Uterus (tissue), 4 donors: ENCODE measurements around the gene ZBTB7C. TPM values are rescaled to one million over a fixed set of nuclear protein-coding genes. Genes with fewer than 3 reads are reported as not detected.

Experiments
- DNase-seq, 2 donors: peaks; one replicate each; pipeline ENCODE4 v3.0.0-alpha.2; 2019 to 2020
- H3K27ac ChIP-seq, 2 donors: fragments of 200-600 bp; sonication (generic); 1 replicate in 1 of 2; 2 replicates in 1 of 2; pipeline ENCODE4 v1.5.1; 2016 to 2018
- H3K27me3 ChIP-seq, 2 donors: fragments of 200-600 bp; sonication (generic); one replicate each; pipeline ENCODE4 v1.5.1; 2018 to 2019; ENCODE audit warnings: control low read depth in 1 of 2
- H3K36me3 ChIP-seq, 2 donors: fragments of 200-600 bp; sonication (generic); one replicate each; pipeline ENCODE4 v1.5.1; 2019; ENCODE audit warnings: control low read depth in 1 of 2
- H3K4me1 ChIP-seq, 2 donors: fragments of 200-600 bp; sonication (generic); one replicate each; pipeline ENCODE4 v1.5.1; 2018 to 2019; ENCODE audit warnings: control low read depth in 1 of 2
- H3K4me3 ChIP-seq, 2 donors: fragments of 200-600 bp; sonication (generic); 1 replicate in 1 of 2; 2 replicates in 1 of 2; pipeline ENCODE4 v1.5.1; 2018 to 2019; ENCODE audit warnings: mild to moderate bottlenecking in 1 of 2
- H3K9me3 ChIP-seq, 2 donors: fragments of 200-600 bp; sonication (generic); one replicate each; pipeline ENCODE4 v1.5.1; 2019; ENCODE audit warnings: control low read depth in 1 of 2
- POLR2A ChIP-seq, 2 donors: fragments of 450-650 bp; IDR thresholded peaks; one replicate each; pipeline ENCODE4 v1.6.1; 2016; ENCODE audit warnings: antibody characterized with exemption in 2 of 2, mild to moderate bottlenecking in 1 of 2, moderate library complexity in 1 of 2
- intact Hi-C: fragments of 100-400 bp; cut with DNase I; formaldehyde crosslinking; loops from one replicate; pipeline ENCODE4 v1.15.1; 2023; ENCODE audit warnings: low total_unique reads
- total RNA-seq, 4 donors: library from RNA; depleted of rRNA in 3 of 4; stranded (reverse); fragments of >200 nt in 3 of 4; gene quantifications; one replicate each; pipeline versions ENCODE4 v1.1.0 to v1.2.4, GENCODE V29; 2014 to 2023
- TF ChIP-seq, protein P1 (sequence below), 4 experiments: fragments of 200-600 bp in 2 of 4; fragments of 450-650 bp in 2 of 4; sonication (generic) in 2 of 4; IDR thresholded peaks; one replicate each; pipeline ENCODE4 v1.5.1; 2016 to 2019; ENCODE audit warnings: antibody characterized with exemption in 4 of 4, mild to moderate bottlenecking in 2 of 4, moderate library complexity in 1 of 4
- donor health status: DM: yes; HTN: yes; CAD: no.

Gene ZBTB7C
- total RNA-seq, 4 donors from 2014 or later = 1.0 to 11.2 (median 7.9) TPM

DNA sequence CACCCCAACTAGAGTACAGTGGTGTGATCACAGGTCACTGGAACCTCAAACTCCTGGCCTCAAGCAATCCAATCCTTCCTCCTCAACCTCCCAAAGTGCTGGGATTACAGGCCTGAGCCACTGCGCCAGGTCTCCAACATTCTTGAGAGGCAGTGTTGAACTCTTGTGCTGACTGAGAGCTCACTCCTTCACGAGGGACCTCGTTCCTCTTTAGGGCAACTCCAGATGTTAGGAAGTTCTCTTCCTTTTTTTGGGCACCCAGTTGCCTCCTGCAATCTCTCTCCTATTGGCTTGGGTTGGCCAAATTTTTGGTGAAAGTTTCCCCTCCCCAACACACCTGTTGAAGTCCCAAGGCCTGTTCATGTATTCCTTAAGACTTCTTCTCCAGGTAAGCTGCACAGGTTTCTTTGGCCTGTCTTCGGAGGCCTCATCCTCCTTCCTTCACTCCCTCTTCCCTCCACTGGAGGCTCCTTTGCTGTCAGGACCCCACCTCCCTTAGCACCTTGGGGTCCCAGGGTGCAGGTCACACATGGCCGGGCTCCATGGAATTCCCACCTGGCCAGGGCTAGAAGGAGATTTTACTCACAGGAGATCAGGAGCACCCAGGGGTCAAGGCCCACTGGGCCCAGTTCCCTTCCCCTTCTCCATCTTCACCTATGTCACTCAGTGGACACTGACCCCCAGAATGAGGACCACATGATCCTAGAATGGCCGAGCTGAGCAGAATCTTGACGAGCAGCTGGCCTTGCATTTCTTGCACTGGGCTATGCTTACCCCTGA, 384.1 kb downstream of the ZBTB7C start:
- no peaks in the 10 kb centered on the region for H3K9me3 ChIP-seq
- TF ChIP-seq, protein P1, sequence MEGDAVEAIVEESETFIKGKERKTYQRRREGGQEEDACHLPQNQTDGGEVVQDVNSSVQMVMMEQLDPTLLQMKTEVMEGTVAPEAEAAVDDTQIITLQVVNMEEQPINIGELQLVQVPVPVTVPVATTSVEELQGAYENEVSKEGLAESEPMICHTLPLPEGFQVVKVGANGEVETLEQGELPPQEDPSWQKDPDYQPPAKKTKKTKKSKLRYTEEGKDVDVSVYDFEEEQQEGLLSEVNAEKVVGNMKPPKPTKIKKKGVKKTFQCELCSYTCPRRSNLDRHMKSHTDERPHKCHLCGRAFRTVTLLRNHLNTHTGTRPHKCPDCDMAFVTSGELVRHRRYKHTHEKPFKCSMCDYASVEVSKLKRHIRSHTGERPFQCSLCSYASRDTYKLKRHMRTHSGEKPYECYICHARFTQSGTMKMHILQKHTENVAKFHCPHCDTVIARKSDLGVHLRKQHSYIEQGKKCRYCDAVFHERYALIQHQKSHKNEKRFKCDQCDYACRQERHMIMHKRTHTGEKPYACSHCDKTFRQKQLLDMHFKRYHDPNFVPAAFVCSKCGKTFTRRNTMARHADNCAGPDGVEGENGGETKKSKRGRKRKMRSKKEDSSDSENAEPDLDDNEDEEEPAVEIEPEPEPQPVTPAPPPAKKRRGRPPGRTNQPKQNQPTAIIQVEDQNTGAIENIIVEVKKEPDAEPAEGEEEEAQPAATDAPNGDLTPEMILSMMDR (IDR thresholded peaks at IDR 0.05) = no peak
- TF ChIP-seq POLR2A (IDR thresholded peaks at IDR 0.05) = no peak
- no peaks in the 10 kb centered on the region for H3K36me3 ChIP-seq
- H3K4me1 ChIP-seq = no peaks in the 10 kb centered on the region
- intact Hi-C loops = no loop called here
- no peaks in the 10 kb centered on the region for H3K27me3 ChIP-seq
- H3K4me3 ChIP-seq = no peak overlapping the region
- no peak overlapping the region for H3K27ac ChIP-seq
- DNase-seq = no peak

DNA sequence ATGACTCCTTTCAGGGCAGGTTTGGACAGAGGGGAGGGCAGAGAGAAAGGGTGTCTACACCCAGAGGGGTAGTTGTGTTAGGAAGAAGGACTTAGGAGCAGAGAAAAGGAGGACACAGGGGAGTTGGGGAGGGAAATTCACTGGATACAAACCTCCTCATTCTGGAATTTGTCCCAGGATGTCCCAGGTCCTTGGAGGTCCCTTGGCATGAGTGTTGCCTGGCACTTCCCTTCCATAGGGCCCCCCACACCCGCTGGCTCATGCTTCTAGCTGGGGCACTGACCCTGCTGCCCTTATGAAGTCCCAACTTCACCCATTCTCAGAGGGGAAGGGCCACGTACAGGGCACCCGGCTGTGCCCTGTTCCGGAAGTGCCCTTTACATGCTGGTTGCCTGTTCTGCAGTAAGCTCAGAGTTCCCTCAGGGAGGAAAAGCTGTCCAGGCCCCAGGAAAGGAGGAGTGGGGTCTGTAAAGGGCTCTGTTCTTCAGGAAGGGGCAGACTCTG, 385.1 kb downstream of the ZBTB7C start:
- H3K9me3 ChIP-seq = no peaks in the 10 kb centered on the region
- no peak overlapping the region for H3K4me3 ChIP-seq
- no peak for DNase-seq
- no peak overlapping the region for H3K27ac ChIP-seq
- intact Hi-C loops = no loop called here
- TF ChIP-seq, protein P1 (IDR thresholded peaks at IDR 0.05) = no peak
- no peak for TF ChIP-seq POLR2A (IDR thresholded peaks at IDR 0.05)
- no peaks in the 10 kb centered on the region for H3K4me1 ChIP-seq
- no peaks in the 10 kb centered on the region for H3K27me3 ChIP-seq
- H3K36me3 ChIP-seq = no peaks in the 10 kb centered on the region

DNA sequence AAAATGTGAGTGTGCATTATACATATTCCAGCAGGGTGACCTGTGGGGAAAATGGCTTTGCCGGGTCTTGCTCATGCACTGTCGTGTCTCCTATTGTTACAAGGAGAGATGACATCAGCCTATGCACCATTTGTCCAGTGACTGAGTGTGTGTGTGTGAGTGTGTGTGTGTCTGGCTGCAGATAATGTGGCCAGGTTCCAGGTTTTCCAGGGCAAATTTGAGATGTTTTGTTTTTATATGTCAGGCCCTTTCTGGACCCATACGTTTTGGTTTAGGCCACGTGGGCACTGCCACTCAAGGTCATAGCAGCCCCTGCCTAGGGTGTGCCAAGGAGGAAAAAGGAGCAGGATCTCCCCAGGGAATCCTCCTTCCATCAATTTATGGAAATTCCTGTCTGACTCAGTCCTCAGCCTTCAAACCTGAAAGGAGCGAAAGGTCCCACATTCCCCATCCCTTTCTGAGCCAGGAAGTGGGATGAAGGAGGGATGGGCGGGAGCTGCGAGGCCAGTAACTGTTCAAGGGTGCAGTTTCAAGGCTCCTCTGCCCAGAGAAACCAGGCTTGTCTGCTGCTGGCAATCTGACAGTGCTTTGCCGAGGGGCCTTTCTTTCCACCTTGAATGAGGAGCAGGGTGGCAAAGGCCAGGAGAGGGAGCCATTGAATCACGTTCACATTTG, 385.7 kb downstream of the ZBTB7C start:
- H3K4me3 ChIP-seq = no peak overlapping the region
- no peaks in the 10 kb centered on the region for H3K4me1 ChIP-seq
- H3K27me3 ChIP-seq = no peaks in the 10 kb centered on the region
- intact Hi-C loops = no loop called here
- H3K9me3 ChIP-seq = no peaks in the 10 kb centered on the region
- no peak for TF ChIP-seq POLR2A (IDR thresholded peaks at IDR 0.05)
- TF ChIP-seq, protein P1 (IDR thresholded peaks at IDR 0.05) = peak; percentile 27 to 49 (median 36)
- DNase-seq = peak in 1 of 2 donors; percentile 59
- no peaks in the 10 kb centered on the region for H3K36me3 ChIP-seq
- no peak overlapping the region for H3K27ac ChIP-seq

DNA sequence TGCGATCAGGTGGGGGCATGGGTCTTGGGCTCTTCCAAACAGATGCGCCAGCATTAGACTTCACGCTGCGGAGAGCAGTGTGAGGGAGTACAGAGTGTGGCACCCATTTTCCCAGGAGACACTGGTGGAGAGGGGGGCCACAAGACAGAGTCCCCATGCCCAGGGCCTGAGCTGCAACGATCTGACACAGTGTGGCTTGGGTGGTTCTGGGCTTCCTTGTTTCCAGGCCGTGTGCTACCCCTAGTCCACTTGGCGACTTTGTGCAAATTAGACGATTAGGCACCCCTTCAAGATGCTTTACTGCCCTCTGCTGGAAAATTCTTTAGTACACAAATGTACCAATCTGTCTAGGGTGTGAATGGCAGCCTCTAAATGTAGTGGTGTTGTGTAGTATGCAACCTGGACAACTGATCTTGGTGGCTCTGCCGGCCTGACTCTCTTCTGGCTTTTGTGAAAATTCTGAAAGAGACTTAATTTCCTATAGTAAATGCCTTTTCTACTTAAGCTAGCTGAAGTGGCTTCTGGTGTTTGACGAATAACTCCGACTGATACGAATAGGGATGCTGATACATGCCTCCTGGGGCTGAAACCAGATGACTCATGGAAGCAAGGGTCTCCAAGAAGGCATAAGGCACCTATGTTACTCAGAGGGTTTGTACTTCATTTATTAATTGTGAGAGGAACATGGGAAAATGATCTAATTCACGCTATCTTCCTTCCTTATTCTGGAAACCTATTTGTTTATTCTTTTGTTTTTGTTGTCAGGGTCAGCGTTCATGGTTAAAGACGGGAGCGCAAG, 386.5 kb downstream of the ZBTB7C start:
- Histone ChIP-seq H3K36me3 (no peaks in the 10 kb centered on the region), H3K4me3 (no peak overlapping the region), H3K27ac (no peak overlapping the region), H3K4me1 (no peaks in the 10 kb centered on the region), H3K27me3 (no peaks in the 10 kb centered on the region), H3K9me3 (no peaks in the 10 kb centered on the region)
- no peak for DNase-seq
- TF ChIP-seq, protein P1 (IDR thresholded peaks at IDR 0.05) = peak; percentile 23 to 39 (median 32)
- TF ChIP-seq POLR2A (IDR thresholded peaks at IDR 0.05) = no peak
- intact Hi-C loops = no loop called here
